K562 (cell line): ENCODE measurements around the gene RIPK4. TPM values are rescaled to one million over a fixed set of nuclear protein-coding genes. Genes with fewer than 3 reads are reported as not detected.

Experiments
- ATAC-seq: fragments of 200-7000 bp; cut with Tn5 transposase; 3 replicates; pipeline ENCODE4 v1.9.1; 2020; ENCODE audit warnings: moderate library complexity
- BruUV-seq: library from RNA; stranded (reverse); fragments of 400-500 nt; replicated peaks from 2 replicates; lab custom pipeline; 2021; lab: Mats Ljungman, UMichigan
- CTCF ChIA-PET: fragments of 300-600 bp; formaldehyde crosslinking; extraction: SDS; loops from one replicate; lab custom pipeline; 2021; ENCODE audit warnings: low intra/inter-chr PET ratio; lab: Yijun Ruan, JAX
- POLR2A ChIA-PET: fragments of 300-600, 350-650 bp; sonication (Branson Sonifier 250); formaldehyde crosslinking; extraction: SDS; loops from one replicate; lab custom pipeline; 2021; ENCODE audit warnings: antibody characterized with exemption, inconsistent platforms; lab: Yijun Ruan, JAX
- DNase-seq, 4 experiments: peaks; one replicate each; pipeline versions ENCODE4 v3.0.0 to v3.0.0-alpha.2; 2011 to 2018; ENCODE audit warnings: low spot score in 3 of 4, mixed read lengths in 3 of 4; ENCODE audit errors: extremely low read depth in 1 of 4
- FAIRE-seq: peaks from 2 replicates; lab custom pipeline; 2011; peaks lifted over from hg19 to GRCh38; lab: Jason Lieb, UNC
- H2AFZ ChIP-seq: 2 replicates; pipeline ENCODE4 v1.6.0; 2011; ENCODE audit warnings: low read depth, low read length, control low read depth, inconsistent platforms
- H3K27ac ChIP-seq: fragments of 200-600 bp; 3 replicates; pipeline ENCODE4 v1.8.0; 2011; ENCODE audit warnings: low read depth, mild to moderate bottlenecking, control low read depth, inconsistent platforms, low read length, moderate library complexity, mixed read lengths; ENCODE audit errors: extremely low read depth
- H3K27me3 ChIP-seq, 2 experiments: fragments of 300-600 bp in 1 of 2; 2 replicates in 1 of 2; 3 replicates in 1 of 2; pipeline versions ENCODE4 v1.6.0 to v1.8.0; 2011; ENCODE audit warnings: inconsistent platforms in 2 of 2, low read length in 2 of 2, mild to moderate bottlenecking in 1 of 2, mixed read lengths in 1 of 2, moderate library complexity in 1 of 2; ENCODE audit not compliant: control insufficient read depth in 2 of 2, insufficient read depth in 2 of 2
- H3K36me3 ChIP-seq: fragments of 300-600 bp; 3 replicates; pipeline ENCODE4 v1.8.0; 2011; ENCODE audit warnings: mild to moderate bottlenecking, low read length, inconsistent platforms; ENCODE audit not compliant: control insufficient read depth, insufficient read depth
- H3K4me1 ChIP-seq, 2 experiments: fragments of 200-600 bp in 1 of 2; replicated peaks in 1 of 2; 2 replicates in 1 of 2; 3 replicates in 1 of 2; pipeline versions ENCODE4 v1.5.1 to v1.8.0; 2011; ENCODE audit warnings: inconsistent platforms in 2 of 2, low read length in 2 of 2, mild to moderate bottlenecking in 1 of 2, mixed read lengths in 1 of 2, moderate library complexity in 1 of 2; ENCODE audit not compliant: control insufficient read depth in 2 of 2, insufficient read depth in 2 of 2
- H3K4me2 ChIP-seq: 2 replicates; pipeline ENCODE4 v1.6.1; 2011; ENCODE audit warnings: low read length, control low read depth, inconsistent platforms, mixed read lengths; ENCODE audit not compliant: insufficient read depth
- H3K4me3 ChIP-seq: fragments of 200-600 bp; sonication (generic), shearing (Covaris generic); 2 replicates; pipeline ENCODE4 v1.5.1; 2016; ENCODE audit warnings: control low read depth, inconsistent platforms
- H3K79me2 ChIP-seq: fragments of 200-600 bp; 3 replicates; pipeline ENCODE4 v1.8.0; 2011; ENCODE audit warnings: low read length, inconsistent platforms; ENCODE audit not compliant: control insufficient read depth, insufficient read depth
- H3K9ac ChIP-seq, 2 experiments: 2 replicates each; pipeline versions ENCODE4 v1.6.0 to v1.6.1; 2011; ENCODE audit warnings: low read depth in 2 of 2, low read length in 2 of 2, control low read depth in 1 of 2, inconsistent platforms in 1 of 2, mild to moderate bottlenecking in 1 of 2, mixed read lengths in 1 of 2; ENCODE audit not compliant: insufficient read depth in 1 of 2
- H3K9me1 ChIP-seq: one replicate; pipeline ENCODE4 v1.6.0; 2011; ENCODE audit warnings: inconsistent platforms, mild to moderate bottlenecking, low read length, moderate library complexity; ENCODE audit not compliant: control insufficient read depth, insufficient read depth
- H3K9me3 ChIP-seq: replicated peaks from 2 replicates; pipeline ENCODE4 v1.5.1; 2011; ENCODE audit warnings: low read depth, low read length, inconsistent platforms; ENCODE audit not compliant: control insufficient read depth, insufficient read depth
- H4K20me1 ChIP-seq: replicated peaks from 2 replicates; pipeline ENCODE4 v1.6.1; 2011; ENCODE audit warnings: low read length, inconsistent platforms, mixed read lengths; ENCODE audit not compliant: control insufficient read depth, insufficient read depth
- CBFB ChIP-seq: sonication (generic); formaldehyde crosslinking; IDR thresholded peaks from 2 replicates; pipeline ENCODE4 v1.4.0; 2020; ENCODE audit warnings: mild to moderate bottlenecking, missing genetic modification reagents
- CREB3L1 ChIP-seq: fragments of 450-650 bp; IDR thresholded peaks from 2 replicates; pipeline ENCODE4 v1.6.1; 2014; ENCODE audit warnings: low read depth, mild to moderate bottlenecking, moderate library complexity, borderline replicate concordance
- ERF ChIP-seq: fragments of 450-650 bp; formaldehyde crosslinking; IDR thresholded peaks from 2 replicates; pipeline ENCODE4 v1.4.0; 2020; ENCODE audit warnings: mild to moderate bottlenecking, mixed read lengths
- FOXA3 ChIP-seq, 2 experiments: fragments of 450-650 bp in 1 of 2; sonication (generic) in 1 of 2; formaldehyde crosslinking; IDR thresholded peaks in 1 of 2; conservative IDR thresholded peaks in 1 of 2; 2 replicates each; pipeline versions ENCODE4 v1.4.0 to v1.8.0; 2020 to 2022; ENCODE audit warnings: mild to moderate bottlenecking in 2 of 2, missing genetic modification reagents in 1 of 2
- FOXJ3 ChIP-seq: sonication (generic); formaldehyde crosslinking; IDR thresholded peaks from 2 replicates; pipeline ENCODE4 v1.4.0; 2020; ENCODE audit warnings: mild to moderate bottlenecking, missing genetic modification reagents
- FOXM1 ChIP-seq, 2 experiments: fragments of 450-650 bp in 1 of 2; sonication (generic) in 1 of 2; formaldehyde crosslinking in 1 of 2; IDR thresholded peaks; 2 replicates each; pipeline versions ENCODE4 v1.6.1 to v1.9.0; 2017 to 2022; ENCODE audit warnings: low read depth in 2 of 2, mild to moderate bottlenecking in 2 of 2, missing genetic modification reagents in 1 of 2, moderate library complexity in 1 of 2
- GATA2 ChIP-seq: sonication (generic); formaldehyde crosslinking; IDR thresholded peaks from 2 replicates; pipeline ENCODE4 v1.4.0; 2020; ENCODE audit warnings: mild to moderate bottlenecking, missing genetic modification reagents
- HMG20A ChIP-seq: fragments of 450-650 bp; formaldehyde crosslinking; conservative IDR thresholded peaks from 2 replicates; pipeline ENCODE4 v1.4.0; 2020; ENCODE audit warnings: mild to moderate bottlenecking, mixed read lengths
- KAT8 ChIP-seq: fragments of 450-650 bp; IDR thresholded peaks from 2 replicates; pipeline ENCODE4 v1.6.1; 2016; ENCODE audit warnings: low read depth, mild to moderate bottlenecking
- PHB ChIP-seq: fragments of 250-450 bp; sonication (Bioruptor Pico); IDR thresholded peaks from 2 replicates; pipeline ENCODE4 v1.5.0; 2021
- RAD51 ChIP-seq: fragments of 450-650 bp; IDR thresholded peaks from 2 replicates; pipeline ENCODE4 v1.7.1; 2016; ENCODE audit warnings: low read depth, mild to moderate bottlenecking, borderline replicate concordance
- RBM25 ChIP-seq: fragments of 200-400 bp; formaldehyde crosslinking; IDR thresholded peaks from 2 replicates; pipeline ENCODE4 v1.6.1; 2018; ENCODE audit warnings: low read length, low read depth, moderate library complexity; ENCODE audit not compliant: severe bottlenecking
- ZNF124 ChIP-seq: sonication (generic); formaldehyde crosslinking; IDR thresholded peaks from 2 replicates; pipeline ENCODE4 v1.8.1; 2022; ENCODE audit warnings: missing genetic modification reagents
- ZNF3 ChIP-seq: fragments of 250-450 bp; sonication (Bioruptor Pico); IDR thresholded peaks from 2 replicates; pipeline ENCODE4 v1.5.0; 2021; ENCODE audit warnings: mild to moderate bottlenecking, moderate library complexity
- ZNF445 ChIP-seq: fragments of 250-450 bp; sonication (Bioruptor Pico); IDR thresholded peaks from 2 replicates; pipeline ENCODE4 v1.4.0; 2020; ENCODE audit warnings: low read depth, mild to moderate bottlenecking, moderate library complexity
- WGBS: fragments of 100-300 bp; shearing (Covaris generic); methylation state at CpG from one replicate; pipeline ENCODE4 v1.1.6; 2016; ENCODE audit warnings: low coverage, mixed read lengths; ENCODE audit not compliant: insufficient coverage; ENCODE audit errors: missing lambda C conversion rate; 5-methylcytosine and 5-hydroxymethylcytosine counted together
- in situ Hi-C: fragments of 300-500 bp; cut with MboI; formaldehyde crosslinking; loops from 4 replicates; pipeline ENCODE4 v1.15.0; 2018; ENCODE audit warnings: inconsistent platforms, mixed read lengths
- intact Hi-C: fragments of 100-400 bp; cut with micrococcal nuclease; formaldehyde crosslinking; loops from 2 replicates; pipeline ENCODE4 v1.14.2; 2022
- polyA plus RNA-seq, 8 experiments: library from polyadenylated mRNA; depleted of rRNA in 4 of 8; stranded (reverse) in 5 of 8; unstranded in 3 of 8; fragments of >200 nt; fragmentation: Nextera tagmentation in 2 of 8; fragmentation: Illumina TruSeq in 1 of 8; extraction: Ambion mirVana in 2 of 8; extraction: Trizol in 1 of 8; gene quantifications; 2 replicates each; pipeline versions ENCODE4 v1.2.1 to v1.2.3, GENCODE V29; 2011 to 2014; ENCODE audit warnings: inconsistent platforms in 1 of 8, missing spikeins in 1 of 8
- total RNA-seq, 7 experiments: library from RNA; depleted of rRNA in 6 of 7; stranded (reverse); fragments of >200 nt in 6 of 7; fragmentation: Illumina TruSeq in 2 of 7; extraction: Trizol in 2 of 7; gene quantifications; 2 replicates each; pipeline versions ENCODE4 v1.2.1 to v1.2.3, GENCODE V29; 2011 to 2021; ENCODE audit warnings: low replicate concordance in 1 of 7
- TF ChIP-seq, protein P1 (sequence below), 2 experiments: fragments of 450-650 bp in 1 of 2; sonication (generic) in 1 of 2; formaldehyde crosslinking; conservative IDR thresholded peaks; 2 replicates each; pipeline versions ENCODE4 v1.4.0 to v1.8.1; 2020 to 2022; ENCODE audit warnings: mild to moderate bottlenecking in 1 of 2, missing genetic modification reagents in 1 of 2
- TF ChIP-seq, protein P2 (sequence below): fragments of 450-650 bp; conservative IDR thresholded peaks from 2 replicates; pipeline ENCODE4 v1.6.1; 2016; ENCODE audit warnings: missing genetic modification characterization, low read depth, mild to moderate bottlenecking, control low read depth, missing compliant biosample characterization

The RIPK4 gene
- total and polyA plus RNA-seq, 9 of the 15 experiments (the other 6 are each of a cell fraction or from before 2014, with no cell fraction given): not detected

- ChIA-PET POLR2A (no interaction called here), CTCF (no interaction called here)
- Histone ChIP-seq H3K36me3 (peaks cover 38% of the 10 kb centered on the region; the same call in 2 of the 3 replicates), H3K9me1 (no peaks in the 10 kb centered on the region), H3K9ac (no peak overlapping the region), H3K79me2 (no peaks in the 10 kb centered on the region), H3K4me2 (no peak overlapping the region), H3K4me3 (no peak overlapping the region), H2AFZ (no peak overlapping the region), H3K4me1 (0 out of 5 replicates have a peak, but pooled peaks cover 0 to 2% of the 10 kb centered on the region in 2 experiments), H4K20me1 (no peaks in the 10 kb centered on the region; the same call in 1 of the 2 replicates), H3K9me3 (no peaks in the 10 kb centered on the region; the same call in 1 of the 2 replicates), H3K27me3 (peaks cover 8 to 9% of the 10 kb centered on the region in 2 experiments; a peak in 3 of 5 replicates), H3K27ac (no peak overlapping the region)
- ATAC-seq (no peak), FAIRE-seq (no peak), DNase-seq (no peak)
- intact Hi-C loops (no loop called here), in situ Hi-C loops (no loop called here)
- no TSS peak for BruUV-seq
- TF ChIP-seq GATA2 (CRISPR knock-in tag) (no peak), CREB3L1 (no peak), ZNF3 (CRISPR knock-in tag) (no peak), KAT8 (no peak), FOXJ3 (CRISPR knock-in tag) (no peak), RBM25 (no peak), ERF (CRISPR knock-in tag) (no peak), RAD51 (no peak), FOXM1 (IDR thresholded peaks at IDR 0.05; ENCODE audit: low read depth) (no peak), FOXM1 (CRISPR knock-in tag; IDR thresholded peaks at IDR 0.05; ENCODE audit: low read depth) (no peak), FOXA3 (CRISPR knock-in tag; conservative IDR thresholded peaks at IDR 0.05 in 1 of 2, IDR thresholded peaks at IDR 0.05 in 1 of 2) (no peak), CBFB (CRISPR knock-in tag) (no peak), PHB (CRISPR knock-in tag) (no peak), ZNF124 (CRISPR knock-in tag) (no peak), HMG20A (CRISPR knock-in tag) (no peak), ZNF445 (CRISPR knock-in tag) (no peak)
- TF ChIP-seq, protein P1, sequence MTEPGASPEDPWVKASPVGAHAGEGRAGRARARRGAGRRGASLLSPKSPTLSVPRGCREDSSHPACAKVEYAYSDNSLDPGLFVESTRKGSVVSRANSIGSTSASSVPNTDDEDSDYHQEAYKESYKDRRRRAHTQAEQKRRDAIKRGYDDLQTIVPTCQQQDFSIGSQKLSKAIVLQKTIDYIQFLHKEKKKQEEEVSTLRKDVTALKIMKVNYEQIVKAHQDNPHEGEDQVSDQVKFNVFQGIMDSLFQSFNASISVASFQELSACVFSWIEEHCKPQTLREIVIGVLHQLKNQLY (CRISPR knock-in tag; conservative IDR thresholded peaks at IDR 0.05): no peak
- TF ChIP-seq, protein P2, sequence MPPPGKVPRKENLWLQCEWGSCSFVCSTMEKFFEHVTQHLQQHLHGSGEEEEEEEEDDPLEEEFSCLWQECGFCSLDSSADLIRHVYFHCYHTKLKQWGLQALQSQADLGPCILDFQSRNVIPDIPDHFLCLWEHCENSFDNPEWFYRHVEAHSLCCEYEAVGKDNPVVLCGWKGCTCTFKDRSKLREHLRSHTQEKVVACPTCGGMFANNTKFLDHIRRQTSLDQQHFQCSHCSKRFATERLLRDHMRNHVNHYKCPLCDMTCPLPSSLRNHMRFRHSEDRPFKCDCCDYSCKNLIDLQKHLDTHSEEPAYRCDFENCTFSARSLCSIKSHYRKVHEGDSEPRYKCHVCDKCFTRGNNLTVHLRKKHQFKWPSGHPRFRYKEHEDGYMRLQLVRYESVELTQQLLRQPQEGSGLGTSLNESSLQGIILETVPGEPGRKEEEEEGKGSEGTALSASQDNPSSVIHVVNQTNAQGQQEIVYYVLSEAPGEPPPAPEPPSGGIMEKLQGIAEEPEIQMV: no peak
- WGBS: 82% methylated on average over 7 of the region's 7 CpGs
Measured at GRCh38 chr21:41799763-41800162, 32.9 kb upstream of the RIPK4 start.
